DMS 273 (cell line): Measurements from ENCODE around the gene BICRAL.
"Not testable (repeated sequence)": the region's sequence is repeated elsewhere in the genome, so short reads cannot be mapped to it uniquely, and the experiment has no call there.

Experiments used
- DNase-seq: peaks from one replicate; lab custom pipeline; 2025; ENCODE audit not compliant: unreplicated experiment; lab: John Stamatoyannopoulos, UW

Gene BICRAL

DNA sequence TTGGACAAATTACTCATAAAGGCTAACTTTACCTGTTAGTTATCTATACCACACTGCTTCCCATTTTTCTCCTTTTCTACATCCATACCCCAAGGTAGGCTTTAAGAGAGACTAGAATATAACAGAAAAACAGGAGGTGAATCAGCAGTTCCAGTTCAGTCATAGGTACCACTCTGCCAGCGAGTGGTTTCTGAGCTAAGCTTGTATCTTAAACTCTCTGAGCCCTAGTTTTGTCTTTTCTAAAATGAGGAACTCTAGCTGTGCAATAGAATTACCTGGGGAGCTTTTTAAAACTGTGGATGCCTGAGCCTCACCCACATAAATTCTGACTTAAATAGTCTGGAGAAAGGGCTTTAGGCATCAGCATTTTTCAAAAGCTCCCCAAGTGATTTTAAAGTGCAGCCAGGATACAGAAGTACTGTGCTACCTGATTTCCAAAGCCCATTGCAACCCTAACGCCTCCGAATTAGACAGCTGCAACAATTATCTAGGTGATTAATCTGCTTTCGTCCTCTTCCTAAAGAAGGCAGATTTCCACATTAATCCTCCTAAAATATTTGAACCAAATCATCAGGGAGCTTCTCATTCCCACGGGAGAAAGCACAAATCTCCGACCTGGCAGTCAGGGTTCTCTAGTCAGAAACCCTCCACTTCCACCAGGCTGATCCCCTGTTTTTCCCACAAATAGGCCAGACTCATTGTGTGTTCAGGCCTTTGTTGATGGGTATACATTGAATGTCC is 60.2 kb downstream of the BICRAL start:
- peak; percentile 17 for DNase-seq

DNA sequence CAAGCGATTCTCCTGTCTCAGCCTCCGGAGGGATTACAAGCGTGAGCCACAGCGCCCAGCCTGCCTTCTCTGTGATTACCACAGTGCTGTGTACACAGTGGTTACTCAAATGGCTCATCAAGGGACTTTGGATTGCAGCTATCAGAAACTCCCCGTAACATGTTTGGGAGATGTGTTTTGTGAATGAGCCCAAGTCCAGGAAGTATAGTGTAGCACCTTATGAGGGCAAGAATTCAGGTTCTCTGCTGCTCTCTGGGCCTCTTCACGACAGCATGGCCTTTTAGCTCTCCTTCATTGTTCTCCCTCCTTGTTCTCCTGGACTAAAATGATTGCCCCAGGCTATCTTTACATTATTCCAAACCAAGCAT is 63.5 kb downstream of the BICRAL start:
- DNase-seq: no peak

DNA sequence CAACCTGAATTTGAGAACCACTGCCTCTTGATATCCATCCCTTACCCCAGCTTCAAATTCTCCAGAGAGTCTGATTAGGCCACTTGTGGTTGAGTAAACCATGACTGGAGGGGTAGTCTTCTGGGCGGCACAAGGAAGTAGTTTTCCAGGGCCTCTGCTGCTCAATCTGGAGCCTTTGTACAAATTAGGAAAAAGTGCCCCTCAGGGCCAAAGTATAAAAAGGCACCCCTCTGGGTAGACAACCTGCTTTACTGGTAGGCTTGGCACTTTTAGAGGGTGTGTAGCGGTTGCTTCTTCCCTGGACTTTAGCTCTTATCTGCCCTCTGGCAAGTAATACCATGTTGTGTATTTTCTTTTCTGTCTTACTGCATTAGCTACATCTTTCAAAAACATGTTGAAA is 64.7 kb downstream of the BICRAL start:
- DNase-seq: peak; percentile 44

DNA sequence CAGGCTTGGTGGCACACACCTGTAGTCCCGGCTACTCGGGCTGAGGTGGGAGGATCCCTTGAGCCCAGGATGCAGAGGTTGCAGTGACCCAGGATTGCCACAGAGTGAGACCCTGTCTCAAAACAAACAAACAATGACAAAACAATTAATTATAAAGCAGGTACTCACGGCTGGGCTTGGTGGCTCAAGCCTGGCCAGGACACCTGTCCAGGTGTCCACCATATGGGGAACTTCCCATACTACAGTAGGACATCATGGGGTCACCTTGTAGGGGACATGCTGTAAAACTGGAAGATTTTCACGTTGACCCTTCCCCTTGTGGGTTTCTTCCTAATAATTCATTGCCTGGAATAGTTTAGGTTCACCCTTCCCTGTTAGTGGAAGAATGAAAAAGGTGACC is 66.8 kb downstream of the BICRAL start:
- DNase-seq: no peak

DNA sequence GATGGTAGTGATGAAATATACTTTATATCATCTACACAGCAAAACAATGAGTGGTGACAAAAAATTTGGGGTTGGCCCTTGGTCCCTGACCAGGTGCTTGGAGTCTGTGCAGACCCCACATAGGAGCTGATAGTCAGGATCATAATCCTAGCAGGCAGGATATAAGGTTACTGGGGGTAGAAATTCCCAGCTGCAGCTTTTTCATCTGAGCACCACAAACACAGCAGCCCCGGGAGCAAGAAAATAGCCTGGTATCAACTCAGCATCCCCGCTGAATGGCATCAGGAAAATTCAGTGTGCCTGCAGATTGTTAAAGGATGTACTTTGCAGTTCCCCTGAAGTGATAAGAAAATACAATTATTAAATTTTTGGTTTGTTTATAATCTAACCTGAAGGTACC is 69.7 kb downstream of the BICRAL start:
- no peak for DNase-seq

DNA sequence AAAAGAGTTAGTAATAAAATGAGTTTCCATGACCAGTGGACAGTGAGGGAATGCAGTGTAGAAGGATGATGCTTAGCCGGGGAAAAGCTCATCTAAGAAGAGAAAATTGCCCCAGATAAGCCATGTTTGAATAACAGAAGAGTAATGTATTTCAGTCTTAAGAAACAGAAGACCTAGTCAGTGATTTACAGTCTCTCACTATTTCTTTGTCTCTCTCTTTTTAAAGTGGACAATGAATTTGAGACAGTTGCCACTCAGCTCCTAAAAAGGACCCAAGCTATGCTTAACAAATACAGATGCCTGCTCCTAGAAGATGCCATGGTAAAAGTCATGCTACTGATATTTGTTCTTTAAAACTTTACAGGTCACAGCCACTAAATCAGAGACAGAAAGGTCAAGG is 78.2 kb downstream of the BICRAL start:
- DNase-seq: no peak

DNA sequence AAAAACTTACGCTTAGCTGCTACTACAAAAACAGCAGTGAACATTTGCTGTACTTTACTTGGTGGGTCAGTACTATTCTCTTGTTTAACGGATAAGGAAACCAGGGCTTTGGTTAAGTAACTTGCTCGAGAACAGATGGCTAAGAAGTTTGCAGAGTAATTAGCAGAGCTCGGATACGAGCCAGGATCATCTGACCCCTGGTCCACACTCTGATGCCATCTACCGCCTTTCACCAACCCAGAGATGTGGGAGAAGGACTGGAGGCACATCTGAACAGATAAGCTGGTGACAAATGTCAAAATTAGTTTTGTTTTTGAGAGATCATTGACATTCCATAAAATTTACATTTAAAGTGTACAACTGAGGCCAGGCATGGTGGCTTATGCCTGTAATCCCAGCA is 78.6 kb downstream of the BICRAL start:
- DNase-seq: peak; percentile 90

DNA sequence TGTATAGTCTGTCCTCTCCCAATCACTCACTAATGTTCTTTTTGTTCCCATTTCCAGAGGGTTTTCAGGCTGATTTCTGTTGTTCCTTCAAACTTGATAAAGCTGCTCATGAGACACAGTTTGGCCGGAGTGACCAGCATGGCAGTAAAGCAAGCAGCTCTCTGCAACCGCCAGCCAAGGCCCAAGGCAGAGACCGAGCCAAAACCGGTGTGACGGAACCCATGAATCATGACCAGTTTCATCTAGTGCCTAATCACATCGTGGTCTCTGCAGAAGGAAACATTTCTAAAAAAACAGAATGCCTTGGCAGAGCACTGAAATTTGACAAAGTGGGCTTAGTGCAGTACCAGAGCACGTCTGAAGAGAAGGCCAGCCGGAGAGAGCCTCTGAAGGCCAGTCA is 82.8 kb downstream of the BICRAL start:
- DNase-seq: no peak

DNA sequence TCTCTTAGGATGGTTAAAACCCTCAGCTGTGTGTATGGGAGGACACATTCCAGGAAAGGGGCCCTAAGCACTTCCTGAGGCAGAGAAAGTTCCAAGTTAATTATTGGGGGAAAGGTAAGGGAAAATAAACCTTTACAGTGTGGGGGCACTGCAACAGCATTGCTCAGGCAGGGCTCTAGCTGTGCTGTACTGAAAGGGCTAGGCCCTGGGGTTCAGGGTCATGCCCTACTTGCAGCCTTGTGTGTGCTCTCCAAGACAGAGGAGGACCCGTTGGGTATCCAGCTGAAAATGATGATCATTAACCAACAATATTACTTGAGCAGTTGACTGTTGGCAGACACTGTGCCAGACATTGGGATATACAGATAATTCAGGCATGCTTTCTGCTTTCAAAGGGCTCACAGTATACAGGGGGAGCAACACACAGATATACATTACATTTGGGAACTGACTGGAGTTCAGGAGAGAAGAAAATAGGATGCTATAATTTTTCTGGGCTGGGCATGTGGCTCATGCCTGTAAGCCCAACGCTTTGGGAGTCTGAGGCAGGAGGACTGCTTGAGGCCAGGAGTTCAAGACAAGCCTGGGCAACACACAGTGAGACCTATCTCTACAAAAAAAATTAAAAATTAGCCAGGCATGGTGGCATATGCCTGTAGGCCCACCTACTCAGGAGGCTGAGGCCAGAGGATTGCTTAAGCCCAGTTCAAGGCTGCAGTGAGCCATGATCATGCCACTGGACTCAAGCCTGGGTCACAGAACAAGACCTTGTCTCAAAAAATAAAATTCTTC is 88.5 kb downstream of the BICRAL start:
- no peak for DNase-seq

DNA sequence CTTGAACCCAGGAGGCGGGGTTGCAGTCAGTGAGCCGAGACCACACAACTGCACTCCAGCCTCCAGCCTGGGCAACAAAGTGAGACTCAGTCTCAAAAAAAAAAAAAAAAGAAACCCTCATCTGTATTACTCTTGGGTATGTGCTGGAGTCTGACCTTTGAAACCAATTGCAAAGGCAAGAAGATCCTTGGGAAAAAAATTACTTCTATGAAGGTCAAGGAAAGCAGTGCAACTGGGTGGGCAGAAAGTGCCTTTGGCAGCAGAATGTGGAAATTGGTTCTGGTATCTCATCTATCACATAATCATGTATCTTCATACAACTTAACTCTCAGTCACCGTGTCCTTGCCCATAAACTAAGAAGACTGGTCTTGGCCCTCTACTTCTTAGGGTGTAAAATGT is 89.9 kb downstream of the BICRAL start:
- DNase-seq: no peak

DNA sequence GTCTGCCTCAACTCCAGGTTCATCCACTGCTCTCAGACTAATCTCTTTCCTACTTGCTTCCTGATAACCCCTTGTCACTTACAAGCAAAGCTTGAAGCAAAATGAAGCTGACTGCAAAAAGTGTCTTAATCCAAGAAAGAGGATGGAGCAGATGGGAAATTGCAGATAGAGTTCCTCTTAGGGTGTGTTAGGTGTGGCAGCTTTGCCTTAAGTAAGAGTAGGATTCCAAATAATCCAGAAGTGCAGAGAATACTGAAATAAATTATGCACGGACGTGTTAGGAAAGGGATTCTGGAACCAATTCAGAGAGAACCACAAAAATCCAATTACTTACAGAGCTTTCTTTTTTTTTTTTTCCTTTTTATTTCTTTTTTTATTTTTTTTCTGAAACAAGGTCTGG is 91.5 kb downstream of the BICRAL start:
- no peak for DNase-seq

DNA sequence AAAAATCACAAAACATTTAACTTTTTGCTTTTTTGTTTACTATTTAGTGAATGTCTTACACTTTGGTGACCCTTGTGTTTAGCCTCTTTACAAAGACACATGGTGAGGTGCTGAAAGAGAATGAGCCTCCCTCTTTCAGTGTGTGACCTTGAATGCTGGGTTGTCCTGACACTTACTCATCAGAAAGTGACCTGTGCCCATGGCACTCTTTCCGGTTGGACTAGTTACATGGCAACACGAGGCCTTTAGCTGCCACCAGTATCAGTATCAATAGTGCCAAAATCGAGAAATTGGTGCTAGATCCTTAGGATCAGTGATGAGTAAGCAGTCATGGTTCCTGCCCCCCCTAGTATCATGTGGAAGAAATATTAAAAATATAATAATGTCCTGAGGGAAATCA is 95.8 kb downstream of the BICRAL start:
- DNase-seq: no peak

DNA sequence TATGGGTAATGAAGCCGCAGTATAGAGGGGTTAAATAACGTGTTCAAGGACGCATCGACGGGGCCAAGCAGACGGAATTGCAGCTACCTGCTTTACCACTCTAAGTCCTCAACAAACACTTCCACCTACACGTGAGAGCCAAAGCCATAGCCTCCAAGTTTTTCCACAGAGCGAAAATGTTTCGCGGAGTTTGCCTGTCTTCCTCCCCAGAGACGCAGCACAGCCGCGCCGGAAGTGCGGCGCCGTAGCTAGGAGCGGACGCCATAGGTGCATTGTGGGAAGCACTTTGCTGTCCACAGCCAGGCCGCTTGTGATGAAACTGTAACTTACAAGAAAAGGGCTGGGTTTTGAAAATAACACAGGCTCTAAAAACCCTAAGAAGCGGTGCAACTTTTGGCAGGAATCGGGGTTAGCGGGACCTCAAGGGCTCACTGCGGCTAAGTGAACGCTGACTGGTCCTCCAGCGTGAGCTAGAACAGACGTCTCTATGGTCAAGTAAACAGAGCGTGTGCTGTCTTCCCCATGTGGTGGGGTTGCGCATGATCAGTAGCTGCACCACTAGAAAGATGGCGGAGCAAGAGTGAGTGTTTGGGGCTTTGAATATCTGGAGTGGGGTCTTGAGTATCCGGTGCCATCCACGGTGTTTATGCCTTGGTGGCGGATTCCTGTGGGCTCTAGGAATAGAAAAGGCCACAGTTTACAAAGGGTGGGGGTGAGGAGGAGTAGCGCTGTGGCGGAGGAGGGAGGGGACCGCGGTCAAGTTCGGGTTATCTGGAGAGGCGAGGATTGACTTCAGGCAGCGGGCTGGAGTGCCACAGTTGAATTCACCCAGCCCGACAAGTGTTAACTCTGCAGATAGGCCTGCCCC is 97.8 kb downstream of the BICRAL start, which contains the start of gene RPL7L1:
TSS of gene RPL7L1 (plus strand) at position 245 of the 868 bp plus-strand sequence. CDS start at position 540, 295 bp downstream.
- DNase-seq: peak; percentile 95

DNA sequence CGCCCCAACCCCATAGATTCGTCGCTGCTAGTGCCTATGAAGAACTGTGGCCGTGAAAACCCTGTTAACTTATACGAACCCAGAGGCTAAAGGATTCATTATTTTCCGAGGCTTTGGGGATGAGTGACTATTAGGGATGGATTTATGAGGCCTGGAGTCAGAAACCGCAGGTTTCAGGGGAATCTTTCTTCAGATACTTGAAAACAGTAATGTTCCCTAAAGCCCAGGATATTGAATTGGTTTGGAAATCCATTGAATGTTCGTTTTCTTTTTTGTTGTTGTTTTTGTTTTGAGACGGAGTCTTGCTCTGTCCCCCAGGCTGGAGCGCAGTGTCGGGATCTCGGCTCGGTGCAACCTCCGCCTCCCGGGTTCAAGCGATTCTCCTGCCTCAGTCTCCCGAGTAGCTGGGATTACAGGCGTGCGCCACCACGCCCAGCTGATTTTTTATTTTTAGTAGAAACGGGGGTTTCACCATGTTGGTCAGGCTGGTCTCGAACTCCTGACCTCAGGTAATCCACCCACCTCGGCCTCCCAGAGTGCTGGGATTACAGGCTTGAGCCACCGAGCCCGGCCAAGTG is 98.5 kb downstream of the BICRAL start:
- not testable (repeated sequence) for DNase-seq

DNA sequence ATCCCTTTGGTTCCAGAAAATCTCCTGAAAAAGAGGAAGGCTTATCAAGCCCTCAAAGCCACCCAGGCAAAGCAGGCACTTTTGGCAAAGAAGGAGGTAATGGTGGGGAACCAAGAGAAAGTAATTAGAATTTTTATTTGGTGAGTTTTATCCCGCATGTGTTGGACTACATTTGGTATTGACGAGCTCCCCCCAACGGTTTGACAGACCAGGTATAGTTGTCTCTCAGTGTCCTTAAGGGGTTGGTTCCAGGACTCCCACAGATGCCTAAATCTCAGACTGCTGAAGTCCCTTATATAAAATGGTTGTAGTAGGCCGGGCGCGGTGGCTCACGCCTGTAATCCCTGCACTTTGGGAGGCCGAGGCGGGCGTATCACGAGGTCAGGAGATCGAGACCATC is 99.0 kb downstream of the BICRAL start:
- DNase-seq: peak; percentile 24

DNA sequence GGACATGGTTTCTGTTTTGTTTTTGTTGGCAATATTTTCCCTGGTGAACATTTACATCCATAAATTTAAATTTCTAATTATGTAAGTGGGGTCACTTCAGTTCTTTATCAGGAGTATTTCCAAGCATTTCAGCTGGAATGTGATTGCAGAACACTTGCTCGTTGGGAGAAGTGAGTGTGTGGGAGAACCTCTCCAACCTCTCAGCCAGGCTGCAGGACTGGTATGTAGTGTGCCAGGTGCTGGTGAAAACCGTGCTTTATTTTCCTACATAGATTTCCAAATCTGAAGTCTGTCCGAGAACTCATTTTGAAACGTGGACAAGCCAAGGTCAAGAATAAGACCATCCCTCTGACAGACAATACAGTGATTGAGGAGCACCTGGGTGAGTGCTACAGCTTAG is 103.8 kb downstream of the BICRAL start:
- no peak for DNase-seq

DNA sequence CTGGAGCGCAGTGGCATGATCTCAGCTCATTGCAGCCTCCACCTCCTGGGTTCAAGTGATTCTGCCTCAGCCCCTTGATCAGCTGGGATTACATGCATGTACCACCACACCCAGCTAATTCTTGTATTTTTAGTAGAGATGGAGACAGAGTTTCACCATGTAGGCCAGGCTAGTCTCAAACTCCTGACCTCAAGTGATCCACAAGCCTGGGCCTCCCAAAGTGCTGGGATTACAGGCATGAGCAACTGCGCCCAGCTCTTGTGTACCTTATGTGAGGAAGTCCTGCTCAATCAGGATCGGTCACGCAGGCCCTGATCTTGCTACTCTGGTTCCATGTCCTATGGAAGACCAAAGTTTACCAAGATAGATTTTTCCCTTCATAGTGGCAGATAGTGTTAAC is 106.3 kb downstream of the BICRAL start:
- DNase-seq: not testable (repeated sequence)

DNA sequence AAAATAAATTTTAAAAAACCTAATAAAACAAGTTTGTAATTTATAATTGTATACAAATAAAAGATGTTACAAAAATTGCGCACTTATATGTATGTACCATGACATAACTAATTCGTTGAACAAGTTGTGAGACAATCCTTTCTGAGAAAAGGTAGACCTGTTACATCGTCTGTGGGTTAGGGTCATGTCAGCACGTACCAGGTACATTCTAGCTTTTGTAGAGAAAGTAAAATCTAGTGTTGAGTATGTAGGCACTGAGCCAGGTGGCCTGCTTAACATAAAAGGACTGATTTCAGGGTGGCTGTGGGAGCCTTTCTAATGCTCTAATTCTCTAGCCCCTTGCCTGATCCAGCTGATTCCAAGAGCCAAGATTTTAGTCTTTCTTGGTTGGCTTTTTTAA is 108.0 kb downstream of the BICRAL start:
- peak; percentile 71 for DNase-seq

DNA sequence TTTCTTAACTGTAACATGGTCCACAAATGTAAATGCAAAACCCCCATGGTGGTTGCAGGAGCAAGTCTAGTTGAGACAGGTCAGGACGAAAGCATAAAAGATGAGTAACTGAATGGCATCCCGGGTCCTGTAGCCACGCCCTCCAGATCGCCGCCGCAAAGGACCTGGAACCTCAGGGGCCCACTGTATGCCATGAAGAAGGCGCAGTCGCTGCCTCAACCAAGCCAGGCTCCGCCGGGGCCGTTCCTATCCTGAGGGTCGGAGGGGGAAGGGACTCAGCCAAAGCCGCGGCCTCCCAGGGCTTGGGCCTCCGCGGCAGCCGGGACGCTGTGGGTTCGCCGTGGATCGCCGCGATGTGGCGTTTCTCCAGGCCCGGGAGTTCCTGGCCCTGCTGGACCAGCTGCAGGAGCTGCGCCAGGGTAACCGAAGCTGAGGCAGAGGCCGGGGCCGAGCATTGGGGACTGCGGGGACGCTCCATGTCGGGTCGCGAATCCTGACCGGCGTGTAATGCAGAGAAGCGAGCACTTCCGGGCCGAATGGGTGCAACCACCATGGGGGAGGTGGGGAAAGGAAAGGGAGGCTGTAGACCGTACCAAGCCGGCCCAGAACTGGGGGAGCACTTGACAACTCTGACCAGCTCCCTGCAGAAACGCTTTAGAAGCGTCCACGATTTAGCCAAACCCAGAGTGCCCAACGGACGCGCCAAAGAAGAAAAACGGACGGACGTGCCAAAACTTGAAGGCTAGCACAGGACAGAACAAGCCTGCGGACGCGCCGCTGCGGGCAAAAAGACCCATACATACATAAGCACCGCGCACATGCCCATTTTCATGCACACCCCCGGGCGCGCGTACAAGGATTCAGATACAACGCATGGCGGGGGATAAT is 108.7 kb downstream of the BICRAL start:
- DNase-seq: peak; percentile 95

DNA sequence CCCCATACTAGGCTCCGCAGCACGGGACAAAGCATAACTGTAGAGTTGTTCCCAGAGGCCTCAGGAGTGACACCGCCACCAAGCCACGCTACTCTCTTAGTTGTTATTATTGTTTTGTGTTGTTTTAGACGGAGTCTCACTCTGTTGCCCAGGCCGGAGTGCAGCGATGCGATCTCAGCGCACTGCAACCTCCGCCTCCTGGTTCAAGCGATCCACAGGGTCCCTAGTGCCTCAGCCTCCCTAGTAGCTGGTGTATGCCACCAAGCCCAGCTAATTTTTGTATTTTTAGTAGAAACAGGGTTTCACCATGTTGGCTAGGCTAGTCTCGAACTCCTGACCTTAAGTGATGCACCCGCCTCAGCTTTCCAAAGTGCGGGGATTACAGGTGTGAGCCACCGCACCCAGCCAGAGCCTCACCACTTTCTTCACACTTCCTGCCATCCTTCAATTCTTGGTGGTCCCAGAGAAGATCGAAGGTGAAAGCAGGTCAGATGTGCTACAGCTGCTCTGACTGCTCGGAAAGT is 109.4 kb downstream of the BICRAL start:
- no peak for DNase-seq
